ENCODE data around the gene TTC23.

DNA sequence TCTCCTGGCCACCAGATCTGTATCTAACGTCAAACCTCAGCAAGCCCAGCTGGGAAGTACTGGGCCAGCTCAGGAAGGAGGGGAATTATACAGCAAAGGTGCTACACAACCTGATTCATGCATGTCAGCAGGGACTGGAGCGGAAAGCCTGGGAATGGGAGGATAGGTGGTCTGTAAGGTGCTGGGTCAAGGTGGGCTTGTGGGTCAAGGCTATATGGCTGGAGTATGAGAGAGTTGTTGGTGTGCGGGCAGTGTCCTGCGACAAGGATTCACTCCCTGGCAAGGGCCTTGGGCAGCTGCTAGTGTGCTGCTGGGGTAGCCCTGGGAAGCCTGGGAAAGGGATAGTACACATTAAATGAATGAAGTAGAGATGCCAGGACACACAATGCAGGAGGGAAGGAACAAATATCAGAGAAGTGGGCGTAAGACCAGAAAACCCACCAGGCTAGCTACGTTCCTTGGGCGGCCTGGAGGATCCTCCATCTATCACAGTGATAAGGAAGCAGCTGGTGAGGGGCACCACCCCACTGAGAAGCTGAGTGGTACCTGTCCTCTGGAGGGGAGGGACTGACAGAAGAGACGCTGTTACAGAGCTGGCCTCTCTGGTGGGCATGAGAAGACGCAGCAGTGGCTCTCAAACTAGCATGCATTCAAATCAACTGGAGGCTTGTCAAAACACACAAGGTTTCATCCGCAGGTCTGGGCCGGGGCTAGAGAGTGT lies 153.0 kb downstream of the TTC23 start:
- TF ChIP-seq, protein P1, sequence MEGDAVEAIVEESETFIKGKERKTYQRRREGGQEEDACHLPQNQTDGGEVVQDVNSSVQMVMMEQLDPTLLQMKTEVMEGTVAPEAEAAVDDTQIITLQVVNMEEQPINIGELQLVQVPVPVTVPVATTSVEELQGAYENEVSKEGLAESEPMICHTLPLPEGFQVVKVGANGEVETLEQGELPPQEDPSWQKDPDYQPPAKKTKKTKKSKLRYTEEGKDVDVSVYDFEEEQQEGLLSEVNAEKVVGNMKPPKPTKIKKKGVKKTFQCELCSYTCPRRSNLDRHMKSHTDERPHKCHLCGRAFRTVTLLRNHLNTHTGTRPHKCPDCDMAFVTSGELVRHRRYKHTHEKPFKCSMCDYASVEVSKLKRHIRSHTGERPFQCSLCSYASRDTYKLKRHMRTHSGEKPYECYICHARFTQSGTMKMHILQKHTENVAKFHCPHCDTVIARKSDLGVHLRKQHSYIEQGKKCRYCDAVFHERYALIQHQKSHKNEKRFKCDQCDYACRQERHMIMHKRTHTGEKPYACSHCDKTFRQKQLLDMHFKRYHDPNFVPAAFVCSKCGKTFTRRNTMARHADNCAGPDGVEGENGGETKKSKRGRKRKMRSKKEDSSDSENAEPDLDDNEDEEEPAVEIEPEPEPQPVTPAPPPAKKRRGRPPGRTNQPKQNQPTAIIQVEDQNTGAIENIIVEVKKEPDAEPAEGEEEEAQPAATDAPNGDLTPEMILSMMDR (IDR thresholded peaks at IDR 0.05): no peak
- TF ChIP-seq POLR2A (IDR thresholded peaks at IDR 0.05): no peak

Data from thyroid gland (tissue), 4 donors.